ENCODE measurements around the gene FOXR1. TPM values are rescaled to one million over a fixed set of nuclear protein-coding genes. Genes with fewer than 3 reads are reported as not detected.
A peak's percentile ranks its signal among the peaks of the same experiment; 100 is the strongest.
"Not testable (repeated sequence)": the region's sequence is repeated elsewhere in the genome, so short reads cannot be mapped to it uniquely, and the experiment has no call there.

FOXR1 gene
- polyA plus RNA-seq, 10 donors = 0.22 to 0.30 TPM; not detected in 8

DNA sequence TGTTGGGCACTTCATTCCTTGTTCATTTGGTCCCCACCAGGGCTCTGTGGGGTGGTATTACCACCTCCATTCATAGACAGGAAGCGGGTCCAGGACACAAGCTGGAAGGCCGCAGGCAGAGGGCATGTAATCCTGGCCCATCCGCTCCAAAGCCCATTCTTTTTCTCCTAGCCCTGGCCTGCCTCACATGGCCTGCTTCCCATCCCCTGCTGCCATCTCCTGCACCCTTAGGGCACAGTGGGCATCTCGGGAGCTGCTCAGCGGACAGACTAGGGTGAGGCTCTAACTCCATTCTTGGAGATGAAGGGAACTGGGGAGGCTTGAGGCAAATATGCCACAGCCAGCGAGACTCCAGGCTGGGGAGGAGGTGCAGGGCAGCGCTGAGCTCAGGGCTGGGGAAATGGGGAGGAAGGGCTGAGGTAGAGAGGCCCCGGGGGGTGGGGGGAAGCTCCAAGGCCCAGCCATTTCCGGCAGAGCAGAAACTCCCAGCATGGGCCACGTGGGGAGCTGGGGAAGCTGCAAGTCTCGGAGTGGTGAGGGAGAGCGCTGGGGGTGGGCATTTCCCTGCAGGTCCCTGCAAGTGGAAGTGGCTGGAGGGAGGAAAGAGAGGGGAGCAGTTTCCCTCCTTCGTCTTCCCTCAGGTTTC, 31.5 kb upstream of the FOXR1 start:
- peak in 1 of 3 donors; percentile 58 for DNase-seq

DNA sequence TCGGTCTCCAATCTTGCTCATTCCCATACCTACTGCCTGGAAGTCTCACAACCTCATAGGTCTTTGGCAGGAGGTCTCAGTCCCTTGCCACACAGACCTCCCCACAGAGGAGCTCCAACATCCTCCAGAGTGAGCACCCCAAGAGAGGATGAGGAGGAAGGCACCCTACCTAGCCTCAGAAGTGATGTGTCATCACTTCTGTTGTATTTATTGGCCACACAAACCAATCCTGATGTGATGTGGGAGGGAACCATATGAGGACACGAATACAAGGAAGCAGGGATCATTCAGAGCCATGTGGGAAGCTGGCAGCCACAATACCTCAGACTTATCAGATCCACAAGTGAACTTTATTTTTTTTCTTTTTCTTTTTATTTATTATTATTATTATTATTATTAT, 24.5 kb upstream of the FOXR1 start:
- no peak for DNase-seq

- no peak for DNase-seq
Observed at GRCh38 chr11:118948000-118948399, 23.6 kb upstream of the FOXR1 start.

DNA sequence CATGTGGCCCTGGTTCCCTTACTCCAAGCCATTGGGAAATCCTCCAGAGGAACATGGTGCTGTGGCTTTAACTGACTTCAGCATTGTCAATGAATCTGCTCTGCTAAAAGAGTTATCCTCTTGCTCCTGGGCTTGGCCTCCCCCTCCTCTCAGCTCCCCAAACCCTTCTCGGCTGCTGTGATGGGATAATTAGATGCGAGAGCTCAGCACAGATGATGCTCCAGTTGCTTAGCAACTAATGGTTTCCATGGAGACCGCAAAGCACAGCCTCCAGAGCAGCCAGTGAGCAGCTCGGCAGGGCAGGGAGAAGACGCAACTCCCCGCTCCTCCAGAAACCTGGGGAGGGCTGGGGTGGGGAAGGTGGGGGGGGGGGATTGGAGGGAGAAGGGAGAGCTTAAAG, 18.3 kb upstream of the FOXR1 start:
- no peak for DNase-seq

DNA sequence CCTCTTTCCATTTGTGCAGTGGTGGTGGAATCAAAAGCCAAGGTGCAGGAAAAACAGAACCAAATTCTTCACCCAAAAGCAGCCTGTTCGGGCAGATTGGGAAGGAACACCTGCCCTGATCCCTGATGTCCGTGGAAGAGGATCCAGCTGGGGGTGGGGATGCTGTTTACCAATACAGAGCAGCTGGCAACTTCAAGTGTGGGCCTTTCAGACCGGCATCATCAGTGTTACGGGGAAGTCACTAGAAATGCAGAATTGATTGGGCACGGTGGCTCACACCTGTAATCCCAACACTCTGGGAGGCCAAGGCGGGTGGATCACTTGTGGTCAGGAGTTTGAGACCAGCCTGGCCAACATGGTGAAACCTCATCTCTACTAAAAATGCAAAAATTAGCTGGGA, 17.6 kb upstream of the FOXR1 start:
- not testable (repeated sequence) for DNase-seq

GRCh38 chr11:118956094-118956846, 15.3 kb upstream of the FOXR1 start, which contains the start of gene UPK2:
Gene UPK2 (plus strand): TSS chr11:118956298. CDS start chr11:118956351, 53 bp downstream.
- DNase-seq = peak; percentile 63 to 88 (median 81)

- no peak for DNase-seq
Observed at GRCh38 chr11:118956847-118957469, 14.6 kb upstream of the FOXR1 start.

DNA sequence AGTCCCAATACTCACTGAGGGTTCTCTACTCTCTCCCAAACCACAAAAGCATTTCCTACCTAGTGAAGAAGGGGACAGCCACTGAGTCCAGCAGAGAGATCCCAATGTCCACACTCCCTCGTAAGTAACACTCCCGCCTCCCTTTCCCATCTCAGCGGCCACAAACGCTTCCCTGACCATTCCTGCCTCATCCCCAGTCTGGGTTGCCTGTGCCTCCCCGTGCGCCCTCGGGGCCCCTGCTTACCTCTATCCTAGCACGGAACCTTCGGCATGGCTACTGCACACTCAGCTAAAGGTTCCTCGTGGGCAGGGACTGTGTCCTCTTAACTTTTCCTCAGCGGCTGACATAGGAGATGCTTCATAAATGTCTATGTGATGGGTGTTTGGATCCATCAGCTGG, 14.0 kb upstream of the FOXR1 start:
- no peak for DNase-seq

DNA sequence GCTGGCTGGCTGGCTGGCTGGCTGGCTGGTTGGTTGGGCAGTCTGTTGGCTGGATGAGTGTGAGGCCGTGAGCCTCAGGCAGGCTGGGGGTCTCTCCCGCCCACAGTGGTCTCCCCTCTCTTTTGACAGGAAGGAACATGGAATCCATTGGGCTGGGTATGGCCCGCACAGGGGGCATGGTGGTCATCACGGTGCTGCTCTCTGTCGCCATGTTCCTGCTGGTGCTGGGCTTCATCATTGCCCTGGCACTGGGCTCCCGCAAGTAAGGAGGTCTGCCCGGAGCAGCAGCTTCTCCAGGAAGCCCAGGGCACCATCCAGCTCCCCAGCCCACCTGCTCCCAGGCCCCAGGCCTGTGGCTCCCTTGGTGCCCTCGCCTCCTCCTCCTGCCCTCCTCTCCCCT, 13.6 kb upstream of the FOXR1 start:
- no peak for DNase-seq

DNA sequence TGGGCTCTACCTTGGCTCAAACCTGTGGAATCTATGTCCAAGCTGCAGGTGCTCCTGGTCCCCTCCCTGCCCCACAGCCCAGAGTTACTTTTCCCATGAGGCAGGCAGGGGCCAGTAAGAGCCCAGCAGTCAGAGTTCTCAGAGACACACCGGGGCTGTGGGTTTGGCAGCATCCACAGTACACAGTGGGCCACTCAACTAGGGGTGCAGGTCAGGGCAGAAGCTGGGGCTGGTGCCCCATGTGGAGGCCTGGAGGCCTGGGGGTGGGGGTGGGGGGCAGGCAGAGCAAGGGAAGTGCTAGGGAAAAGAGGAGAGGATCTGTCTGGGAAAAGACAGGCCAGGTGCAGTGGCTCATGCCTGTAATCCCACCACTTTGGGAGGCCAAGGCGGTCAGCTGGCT, 13.0 kb upstream of the FOXR1 start:
- DNase-seq = no peak

DNA sequence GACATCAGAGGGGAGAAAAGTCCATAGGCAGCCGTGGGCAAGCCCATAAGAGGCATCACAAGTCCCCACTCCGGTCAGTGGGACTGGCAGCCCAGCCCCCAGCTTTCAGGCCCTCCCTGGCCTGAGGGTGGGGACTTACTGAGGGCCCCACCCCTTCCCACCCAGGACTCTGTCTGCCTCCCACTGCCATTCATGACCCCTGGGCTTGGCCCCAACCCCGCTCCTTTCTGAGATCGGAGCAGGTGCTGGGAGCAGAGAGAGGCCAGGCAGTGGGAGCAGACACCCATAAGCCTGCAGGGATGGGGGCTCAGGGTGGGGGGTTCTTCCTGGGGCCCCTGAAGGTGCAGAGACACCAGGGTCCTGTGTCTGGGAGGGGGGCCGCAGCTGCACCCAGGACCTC, 10.4 kb upstream of the FOXR1 start:
- no peak for DNase-seq

GRCh38 chr11:118961591-118961990, 10.0 kb upstream of the FOXR1 start:
- no peak for DNase-seq

DNA sequence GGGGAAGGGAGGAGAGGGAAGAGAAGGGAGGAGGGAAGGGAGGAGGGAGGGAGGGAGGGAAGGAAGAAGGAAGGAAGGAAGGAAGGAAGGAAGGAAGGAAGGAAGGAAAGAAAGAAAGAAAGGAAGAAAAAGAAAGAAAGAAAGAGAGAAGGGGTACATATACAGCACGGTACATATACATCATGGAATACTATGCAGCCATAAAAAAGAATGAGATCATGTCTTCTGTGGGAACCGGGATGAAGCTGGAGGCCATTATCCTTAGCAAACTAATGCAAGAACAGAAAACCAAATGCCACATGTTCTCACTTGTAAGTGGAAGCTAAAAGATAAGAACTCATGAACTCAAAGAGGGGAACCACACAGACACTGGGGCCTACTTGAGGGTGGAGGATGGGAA, 2.1 kb upstream of the FOXR1 start:
- not testable (repeated sequence) for DNase-seq

DNA sequence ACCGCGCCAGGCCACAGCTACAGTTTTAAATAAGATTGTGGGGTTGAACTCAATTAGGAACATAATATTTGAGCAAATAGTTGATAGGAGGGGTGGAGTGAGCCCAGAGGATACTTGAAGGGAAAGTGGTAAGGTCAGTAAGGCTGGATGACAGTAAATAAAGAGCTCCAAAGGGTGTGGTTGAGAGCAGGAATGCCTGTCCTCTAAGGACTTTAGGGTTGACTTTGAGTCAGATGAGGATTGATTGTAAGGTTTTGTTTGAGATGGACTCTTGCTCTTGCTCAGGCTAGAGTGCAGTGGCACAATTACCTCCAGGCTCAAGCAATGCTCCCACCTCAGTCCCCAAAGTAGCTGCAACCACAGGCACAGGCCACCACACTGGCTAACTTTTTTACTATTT, 2.4 kb downstream of the FOXR1 start:
- DNase-seq = no peak

DNA sequence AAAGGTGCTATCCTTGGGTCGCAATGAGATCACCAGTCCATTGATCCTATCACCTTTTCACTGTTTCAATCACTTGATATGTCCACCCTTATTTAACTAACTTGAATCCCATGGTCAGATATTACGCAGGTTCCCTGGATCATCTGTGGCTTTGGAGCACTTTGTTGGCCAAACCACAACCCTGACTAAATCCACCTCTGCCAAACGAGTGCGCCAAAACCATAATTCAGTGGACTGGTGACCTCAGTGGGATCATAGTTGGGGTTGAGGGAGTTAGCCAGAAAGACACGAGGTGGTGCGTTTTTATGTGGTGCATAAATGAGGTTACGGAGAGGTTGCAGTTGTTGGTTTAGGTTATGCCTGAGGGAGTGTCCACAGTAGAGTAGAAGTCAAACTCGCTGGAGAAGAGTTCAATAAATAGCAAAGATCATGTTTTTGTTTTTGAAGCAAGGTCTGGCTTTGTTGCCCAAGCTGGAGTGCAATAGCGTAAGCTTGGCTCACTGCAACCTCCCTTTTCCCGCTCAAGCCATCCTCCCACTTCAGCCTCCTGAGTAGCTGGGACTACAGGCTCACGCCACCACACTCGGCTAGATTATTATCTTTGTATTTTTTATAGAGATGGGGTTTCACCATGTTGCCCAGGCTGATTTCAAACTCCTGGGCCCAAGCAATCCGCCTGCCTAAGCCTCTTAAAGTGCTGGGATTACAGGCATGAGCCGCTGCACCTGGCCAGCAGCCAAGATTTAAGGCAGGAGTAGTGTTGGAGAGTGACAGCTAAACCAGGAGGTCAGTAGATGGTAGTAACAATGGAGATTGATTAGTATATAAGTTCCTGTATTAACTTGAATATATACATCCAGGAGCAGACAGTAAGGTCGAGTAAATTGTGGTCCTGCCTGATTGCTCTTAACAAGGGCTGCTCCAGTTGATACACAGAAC, 4.5 kb downstream of the FOXR1 start:
- DNase-seq = no peak

GRCh38 chr11:118979434-118979833, 7.9 kb downstream of the FOXR1 start:
- no peak for DNase-seq

DNA sequence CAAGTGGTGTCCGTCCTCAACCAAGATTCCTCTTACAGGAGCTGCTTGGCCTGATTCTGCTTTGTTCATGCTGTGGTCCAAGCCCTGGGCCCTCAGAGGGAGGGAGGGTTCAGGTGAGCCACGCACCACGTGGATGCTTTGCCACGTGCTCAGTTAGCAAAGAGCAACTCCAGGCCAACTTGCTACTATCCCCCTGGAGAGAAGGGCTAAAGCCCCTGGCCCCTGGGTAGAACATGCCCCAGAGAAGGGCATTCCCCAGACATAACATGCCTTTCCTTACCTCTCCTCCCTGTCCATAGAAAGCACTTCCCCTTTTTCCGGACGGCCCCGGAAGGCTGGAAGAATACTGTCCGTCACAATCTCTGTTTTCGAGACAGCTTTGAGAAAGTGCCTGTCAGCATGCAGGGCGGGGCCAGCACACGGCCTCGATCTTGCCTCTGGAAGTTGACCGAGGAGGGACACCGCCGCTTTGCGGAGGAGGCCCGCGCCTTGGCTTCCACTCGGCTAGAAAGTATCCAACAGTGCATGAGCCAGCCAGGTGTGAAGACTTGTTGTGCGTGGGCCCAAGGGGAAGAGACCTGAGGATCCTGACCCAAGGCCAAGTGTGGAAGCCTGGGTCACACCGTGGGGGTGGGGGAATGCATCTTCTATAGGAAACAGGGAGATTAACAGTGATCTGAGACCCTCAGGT, 8.8 kb downstream of the FOXR1 start:
- peak in 2 of 3 donors; percentile 4 to 58 for DNase-seq

DNA sequence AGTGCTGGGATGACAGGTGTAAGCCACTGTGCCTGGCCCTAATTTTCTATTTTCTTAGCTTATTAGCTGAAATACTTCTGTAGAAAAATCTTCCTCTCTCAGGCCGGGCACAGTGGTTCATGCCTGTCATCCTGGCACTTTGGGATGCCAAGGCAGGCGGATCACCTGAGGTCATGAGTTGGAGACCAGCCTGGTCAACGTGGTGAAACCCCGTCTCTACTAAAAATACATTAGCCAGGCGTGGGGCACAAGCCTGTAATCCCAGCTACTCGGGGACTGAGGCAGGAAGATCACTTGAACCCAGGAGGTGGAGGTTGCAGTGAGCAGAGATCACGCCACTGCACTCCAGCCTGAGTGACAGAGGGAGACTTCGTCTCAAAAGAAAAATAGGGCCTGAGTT, 12.8 kb downstream of the FOXR1 start:
- DNase-seq = not testable (repeated sequence)

- DNase-seq = peak in 1 of 3 donors; percentile 1
Observed at GRCh38 chr11:118984825-118985224, 13.3 kb downstream of the FOXR1 start.

GRCh38 chr11:118988280-118988679, 16.7 kb downstream of the FOXR1 start:
- DNase-seq = no peak

DNA sequence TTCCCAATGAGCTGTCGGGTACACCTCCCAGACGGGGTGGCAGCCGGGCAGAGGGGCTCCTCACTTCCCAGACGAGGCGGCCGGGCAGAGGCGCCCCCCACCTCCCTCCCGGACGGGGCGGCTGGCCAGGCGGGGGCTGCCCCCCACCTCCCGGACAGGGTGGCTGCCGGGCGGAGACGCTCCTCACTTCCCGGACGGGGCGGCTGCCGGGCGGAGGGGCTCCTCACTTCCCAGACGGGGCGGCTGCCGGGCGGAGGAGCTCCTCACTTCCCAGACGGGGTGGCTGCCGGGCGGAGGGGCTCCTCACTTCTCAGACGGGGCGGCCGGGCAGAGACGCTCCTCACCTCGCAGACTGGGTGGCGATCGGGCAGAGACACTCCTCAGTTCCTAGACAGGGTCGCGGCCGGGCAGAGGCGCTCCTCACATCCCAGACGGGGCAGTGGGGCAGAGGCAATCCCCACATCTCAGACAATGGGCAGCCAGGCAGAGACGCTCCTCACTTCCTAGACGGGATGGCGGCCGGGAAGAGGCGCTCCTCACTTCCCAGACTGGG, 20.0 kb downstream of the FOXR1 start:
- not testable (repeated sequence) for DNase-seq
